Neural progenitor cell (in vitro differentiated cells): ENCODE results near the gene ARHGAP33. TPM values are rescaled to one million over a fixed set of nuclear protein-coding genes. Genes with fewer than 3 reads are reported as not detected.

Source experiments
- DNase-seq: peaks from one replicate; pipeline ENCODE4 v3.0.0-alpha.2; 2016; ENCODE audit warnings: low spot score
- H2AFZ ChIP-seq: fragments of 200-600 bp; sonication (generic); replicated peaks from 2 replicates; pipeline ENCODE4 v1.6.1; 2016; ENCODE audit warnings: antibody characterized with exemption
- H3F3A ChIP-seq: fragments of 200-600 bp; sonication (generic); 2 replicates; pipeline ENCODE4 v1.6.1; 2016; ENCODE audit warnings: antibody characterized with exemption, low read depth
- H3K27ac ChIP-seq: fragments of 200-600 bp; sonication (generic); 2 replicates; pipeline ENCODE4 v1.5.1; 2016; ENCODE audit warnings: mild to moderate bottlenecking
- H3K27me3 ChIP-seq: fragments of 200-600 bp; sonication (generic); 2 replicates; pipeline ENCODE4 v1.6.1; 2016; ENCODE audit warnings: mild to moderate bottlenecking, moderate library complexity
- H3K36me3 ChIP-seq: fragments of 200-600 bp; sonication (generic); 2 replicates; pipeline ENCODE4 v1.5.1; 2016
- H3K4me1 ChIP-seq: fragments of 200-600 bp; sonication (generic); 2 replicates; pipeline ENCODE4 v1.6.1; 2016; ENCODE audit warnings: mixed run types
- H3K4me2 ChIP-seq: fragments of 200-600 bp; sonication (generic); 2 replicates; pipeline ENCODE4 v1.6.1; 2016
- H3K4me3 ChIP-seq: fragments of 200-600 bp; sonication (generic); 2 replicates; pipeline ENCODE4 v1.5.1; 2016
- H3K79me2 ChIP-seq: fragments of 200-600 bp; sonication (generic); 2 replicates; pipeline ENCODE4 v1.6.1; 2016; ENCODE audit warnings: low read depth
- H3K9ac ChIP-seq: fragments of 200-600 bp; sonication (generic); 2 replicates; pipeline ENCODE4 v1.6.1; 2016
- H3K9me3 ChIP-seq: fragments of 200-600 bp; sonication (generic); 2 replicates; pipeline ENCODE4 v1.5.1; 2016; ENCODE audit warnings: low read depth
- H4K20me1 ChIP-seq: fragments of 200-600 bp; sonication (generic); 2 replicates; pipeline ENCODE4 v1.6.1; 2016; ENCODE audit warnings: low read depth
- H3K27ac Mint-ChIP-seq: 3 replicates; pipeline ENCODE4 v1.8.0; 2021; ENCODE audit warnings: mixed read lengths
- H3K27me3 Mint-ChIP-seq: 2 replicates; pipeline ENCODE4 v1.8.0; 2022; ENCODE audit warnings: low read depth, mild to moderate bottlenecking, inconsistent platforms, moderate library complexity, mixed read lengths; ENCODE audit not compliant: insufficient read depth
- H3K36me3 Mint-ChIP-seq: 3 replicates; pipeline ENCODE4 v1.8.0; 2021; ENCODE audit warnings: mixed read lengths
- H3K4me1 Mint-ChIP-seq: 3 replicates; pipeline ENCODE4 v1.8.0; 2021; ENCODE audit warnings: mixed read lengths
- H3K4me3 Mint-ChIP-seq: 3 replicates; pipeline ENCODE4 v1.8.0; 2021; ENCODE audit warnings: mild to moderate bottlenecking, moderate library complexity, mixed read lengths
- H3K9me3 Mint-ChIP-seq: 3 replicates; pipeline ENCODE4 v1.8.0; 2020; ENCODE audit warnings: mixed read lengths
- CTCF ChIP-seq: fragments of 200-600 bp; sonication (generic); IDR thresholded peaks from 2 replicates; pipeline ENCODE4 v1.5.1; 2017; ENCODE audit warnings: antibody characterized with exemption, mild to moderate bottlenecking
- EZH2 ChIP-seq: fragments of 200-600 bp; sonication (generic); IDR thresholded peaks from 2 replicates; pipeline ENCODE4 v1.6.1; 2017; ENCODE audit warnings: antibody characterized with exemption, mild to moderate bottlenecking, moderate library complexity
- EZH2phosphoT487 ChIP-seq: fragments of 200-600 bp; sonication (generic); IDR thresholded peaks from 2 replicates; pipeline ENCODE4 v1.6.1; 2017; ENCODE audit warnings: antibody characterized with exemption
- total RNA-seq: library from RNA; depleted of rRNA; stranded (reverse); fragments of >200 nt; gene quantifications from 2 replicates; pipeline ENCODE4 v1.2.3, GENCODE V29; 2015; ENCODE audit warnings: low replicate concordance

ARHGAP33 gene
- total RNA-seq: 6.5 and 15.1 TPM in 2 replicates

GRCh38 chr19:35775298-35776101 is at the start of gene ARHGAP33:
ARHGAP33 (plus strand) TSS chr19:35775564; CDS start chr19:35775659, 95 bp downstream.
- Histone ChIP-seq H4K20me1 (peaks cover 28% of the 10 kb centered on the region), H3K79me2 (no peaks in the 10 kb centered on the region), H3K4me3 (peak within 1 kb of the TSS; percentile 69), H3K27me3 (peaks cover 22% of the 10 kb centered on the region), H3K4me1 (peaks cover 23% of the 10 kb centered on the region), H3K9me3 (no peaks in the 10 kb centered on the region), H3K4me2 (peak within 1 kb of the TSS; percentile 84), H3F3A (peaks cover 21% of the 10 kb centered on the region), H3K27ac (no peak within 1 kb of the TSS), H3K9ac (no peak within 1 kb of the TSS), H3K36me3 (no peaks in the 10 kb centered on the region), H2AFZ (no peak within 1 kb of the TSS)
- Mint-ChIP-seq H3K4me1 (peaks cover 24% of the 10 kb centered on the region), H3K27me3 (peaks cover 7% of the 10 kb centered on the region), H3K36me3 (peaks cover 5% of the 10 kb centered on the region), H3K9me3 (no peaks in the 10 kb centered on the region), H3K4me3 (peak within 1 kb of the TSS; percentile 91), H3K27ac (no peak within 1 kb of the TSS)
- TF ChIP-seq CTCF (no peak), EZH2 (no peak)
- peak; percentile 100 for DNase-seq

DNA sequence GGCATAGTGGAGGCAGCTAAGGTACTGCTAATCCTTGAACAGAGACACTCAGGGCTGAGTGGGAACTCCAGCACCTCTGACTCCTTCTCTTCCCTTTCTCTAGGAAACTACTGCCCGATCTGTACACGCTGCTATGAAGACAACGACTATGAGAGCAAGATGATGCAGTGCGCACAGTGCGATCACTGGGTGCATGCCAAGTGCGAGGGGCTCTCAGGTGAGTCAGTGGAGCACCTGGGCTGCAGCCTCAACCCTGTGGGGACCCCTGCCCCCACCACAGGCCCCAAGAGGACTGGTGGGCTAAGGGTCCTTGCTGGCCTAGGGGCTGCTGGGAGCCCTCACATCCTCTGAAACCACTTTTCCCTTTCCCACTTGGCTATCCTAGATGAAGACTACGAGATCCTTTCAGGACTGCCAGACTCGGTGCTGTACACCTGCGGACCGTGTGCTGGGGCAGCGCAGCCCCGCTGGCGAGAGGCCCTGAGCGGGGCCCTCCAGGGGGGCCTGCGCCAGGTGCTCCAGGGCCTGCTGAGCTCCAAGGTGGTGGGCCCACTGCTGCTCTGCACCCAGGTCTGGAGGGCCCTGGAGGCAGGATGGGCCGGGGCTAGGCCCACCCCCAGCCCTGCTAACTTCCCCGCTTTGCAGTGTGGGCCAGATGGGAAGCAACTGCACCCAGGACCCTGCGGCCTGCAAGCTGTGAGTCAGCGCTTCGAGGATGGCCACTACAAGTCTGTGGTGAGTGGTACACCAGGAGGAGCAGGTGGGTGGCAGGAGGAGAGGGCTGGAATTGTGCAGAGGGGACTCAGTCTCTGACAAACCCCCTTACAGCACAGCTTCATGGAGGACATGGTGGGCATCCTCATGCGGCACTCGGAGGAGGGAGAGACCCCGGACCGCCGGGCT is 48.1 kb upstream of the ARHGAP33 start:
- no peaks in the 10 kb centered on the region for H3K27me3 ChIP-seq
- no peaks in the 10 kb centered on the region for H3K9me3 ChIP-seq
- H3K9me3 Mint-ChIP-seq: no peaks in the 10 kb centered on the region
- H3K4me3 ChIP-seq: no peak overlapping the region
- no peaks in the 10 kb centered on the region for H3F3A ChIP-seq
- no peak overlapping the region for H3K27ac ChIP-seq
- H4K20me1 ChIP-seq: no peaks in the 10 kb centered on the region
- H3K4me1 ChIP-seq: no peaks in the 10 kb centered on the region
- no peaks in the 10 kb centered on the region for H3K36me3 ChIP-seq
- H3K4me2 ChIP-seq: no peak overlapping the region
- no peak overlapping the region for H3K4me3 Mint-ChIP-seq
- peaks cover 51% of the 10 kb centered on the region for H3K36me3 Mint-ChIP-seq
- TF ChIP-seq CTCF (no peak), EZH2 (no peak), EZH2phosphoT487 (no peak)
- H3K27ac Mint-ChIP-seq: no peak overlapping the region
- H2AFZ ChIP-seq: no peak overlapping the region
- no peaks in the 10 kb centered on the region for H3K4me1 Mint-ChIP-seq
- DNase-seq: no peak
- peaks cover 11% of the 10 kb centered on the region for H3K27me3 Mint-ChIP-seq
- H3K79me2 ChIP-seq: no peaks in the 10 kb centered on the region
- H3K9ac ChIP-seq: no peak overlapping the region

GRCh38 chr19:35727956-35728706 is 47.2 kb upstream of the ARHGAP33 start:
- H3K27me3 ChIP-seq: no peaks in the 10 kb centered on the region
- H3K9ac ChIP-seq: no peak overlapping the region
- Mint-ChIP-seq H3K27me3 (peaks cover 11% of the 10 kb centered on the region), H3K4me1 (no peaks in the 10 kb centered on the region), H3K9me3 (no peaks in the 10 kb centered on the region), H3K27ac (no peak overlapping the region), H3K4me3 (no peak overlapping the region), H3K36me3 (peaks cover 48% of the 10 kb centered on the region)
- H3F3A ChIP-seq: no peaks in the 10 kb centered on the region
- no peaks in the 10 kb centered on the region for H3K9me3 ChIP-seq
- H4K20me1 ChIP-seq: no peaks in the 10 kb centered on the region
- H3K36me3 ChIP-seq: no peaks in the 10 kb centered on the region
- no peaks in the 10 kb centered on the region for H3K79me2 ChIP-seq
- no peak overlapping the region for H3K4me3 ChIP-seq
- no peak overlapping the region for H3K27ac ChIP-seq
- no peak for DNase-seq
- no peaks in the 10 kb centered on the region for H3K4me1 ChIP-seq
- H2AFZ ChIP-seq: no peak overlapping the region
- no peak for TF ChIP-seq EZH2phosphoT487
- TF ChIP-seq EZH2: no peak
- TF ChIP-seq CTCF: no peak
- H3K4me2 ChIP-seq: no peak overlapping the region
